Measurements from ENCODE around the gene ARHGEF12.

DNA sequence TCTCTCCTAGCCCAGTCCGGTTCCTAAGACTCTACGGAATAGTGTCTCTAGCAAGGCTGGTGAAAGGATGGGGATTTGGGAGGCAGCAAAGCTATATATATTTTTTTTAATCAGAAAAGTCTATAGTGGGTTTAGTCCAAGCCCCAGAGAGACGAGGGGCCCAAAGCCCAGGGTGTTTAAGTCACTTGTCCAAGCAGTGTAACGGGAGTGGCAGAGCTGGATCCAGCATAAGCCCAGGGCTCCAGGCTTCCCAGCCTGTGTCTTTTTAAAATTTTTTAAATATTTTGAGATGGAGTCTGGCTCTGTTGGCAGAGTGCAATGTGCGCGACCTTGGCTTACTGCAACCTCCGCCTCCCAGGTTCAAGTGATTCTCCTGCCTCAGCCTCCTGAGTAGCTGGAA is 182.1 kb downstream of the ARHGEF12 start:
- TF ChIP-seq, protein P1, sequence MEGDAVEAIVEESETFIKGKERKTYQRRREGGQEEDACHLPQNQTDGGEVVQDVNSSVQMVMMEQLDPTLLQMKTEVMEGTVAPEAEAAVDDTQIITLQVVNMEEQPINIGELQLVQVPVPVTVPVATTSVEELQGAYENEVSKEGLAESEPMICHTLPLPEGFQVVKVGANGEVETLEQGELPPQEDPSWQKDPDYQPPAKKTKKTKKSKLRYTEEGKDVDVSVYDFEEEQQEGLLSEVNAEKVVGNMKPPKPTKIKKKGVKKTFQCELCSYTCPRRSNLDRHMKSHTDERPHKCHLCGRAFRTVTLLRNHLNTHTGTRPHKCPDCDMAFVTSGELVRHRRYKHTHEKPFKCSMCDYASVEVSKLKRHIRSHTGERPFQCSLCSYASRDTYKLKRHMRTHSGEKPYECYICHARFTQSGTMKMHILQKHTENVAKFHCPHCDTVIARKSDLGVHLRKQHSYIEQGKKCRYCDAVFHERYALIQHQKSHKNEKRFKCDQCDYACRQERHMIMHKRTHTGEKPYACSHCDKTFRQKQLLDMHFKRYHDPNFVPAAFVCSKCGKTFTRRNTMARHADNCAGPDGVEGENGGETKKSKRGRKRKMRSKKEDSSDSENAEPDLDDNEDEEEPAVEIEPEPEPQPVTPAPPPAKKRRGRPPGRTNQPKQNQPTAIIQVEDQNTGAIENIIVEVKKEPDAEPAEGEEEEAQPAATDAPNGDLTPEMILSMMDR (IDR thresholded peaks at IDR 0.05), result no peak
- TF ChIP-seq POLR2A (IDR thresholded peaks at IDR 0.05), result no peak
